HepG2 (cell line): ENCODE measurements around the gene CHCHD6. TPM values are rescaled to one million over a fixed set of nuclear protein-coding genes. Genes with fewer than 3 reads are reported as not detected.

ENCODE experiments used
- DMTF1 ChIP-seq: sonication (generic); formaldehyde crosslinking; IDR thresholded peaks from 2 replicates; pipeline ENCODE4 v1.4.0; 2020; ENCODE audit warnings: mild to moderate bottlenecking, missing genetic modification reagents
- ERF ChIP-seq: IDR thresholded peaks from 2 replicates; pipeline ENCODE4 v1.6.1; 2018; ENCODE audit warnings: missing biosample characterization, missing genetic modification reagents
- GTF3A ChIP-seq: sonication (generic); formaldehyde crosslinking; conservative IDR thresholded peaks from 2 replicates; pipeline ENCODE4 v1.4.0; 2020; ENCODE audit warnings: mild to moderate bottlenecking, missing genetic modification reagents
- HMGXB4 ChIP-seq, 2 experiments: sonication (generic) in 1 of 2; formaldehyde crosslinking in 1 of 2; IDR thresholded peaks; 2 replicates each; pipeline versions ENCODE4 v1.4.0 to v1.6.1; 2018 to 2020; ENCODE audit warnings: missing genetic modification reagents in 2 of 2, borderline replicate concordance in 1 of 2, low read depth in 1 of 2, mild to moderate bottlenecking in 1 of 2, missing biosample characterization in 1 of 2
- KDM1A ChIP-seq: IDR thresholded peaks from 2 replicates; pipeline ENCODE4 v1.6.1; 2016; ENCODE audit warnings: missing compliant biosample characterization
- NFIB ChIP-seq: sonication (generic); formaldehyde crosslinking; IDR thresholded peaks from 2 replicates; pipeline ENCODE4 v1.9.0; 2021; ENCODE audit warnings: missing genetic modification reagents, mild to moderate bottlenecking, borderline replicate concordance
- SAP130 ChIP-seq: IDR thresholded peaks from 2 replicates; pipeline ENCODE4 v1.6.1; 2016; ENCODE audit warnings: low read depth
- SATB2 ChIP-seq: sonication (generic); formaldehyde crosslinking; IDR thresholded peaks from 2 replicates; pipeline ENCODE4 v1.5.0; 2020; ENCODE audit warnings: missing genetic modification reagents
- TBX2 ChIP-seq: sonication (generic); formaldehyde crosslinking; IDR thresholded peaks from 2 replicates; pipeline ENCODE4 v1.5.0; 2020; ENCODE audit warnings: missing genetic modification reagents, mild to moderate bottlenecking, borderline replicate concordance
- TBX3 ChIP-seq: fragments of 450-650 bp; IDR thresholded peaks from 2 replicates; pipeline ENCODE4 v1.6.1; 2017; ENCODE audit warnings: antibody characterized with exemption, mild to moderate bottlenecking, inconsistent platforms, borderline replicate concordance
- ZBTB7B ChIP-seq: sonication (generic); formaldehyde crosslinking; IDR thresholded peaks from 2 replicates; pipeline ENCODE4 v1.4.0; 2020; ENCODE audit warnings: missing genetic modification reagents
- ZNF121 ChIP-seq: sonication (generic); formaldehyde crosslinking; IDR thresholded peaks from 2 replicates; pipeline ENCODE4 v1.5.0; 2020; ENCODE audit warnings: mild to moderate bottlenecking, missing genetic modification reagents
- ZNF124 ChIP-seq: sonication (generic); formaldehyde crosslinking; IDR thresholded peaks from 2 replicates; pipeline ENCODE4 v1.4.0; 2020; ENCODE audit warnings: missing genetic modification reagents
- ZNF276 ChIP-seq: sonication (generic); formaldehyde crosslinking; IDR thresholded peaks from 2 replicates; pipeline ENCODE4 v1.4.0; 2020; ENCODE audit warnings: mild to moderate bottlenecking, low read depth, missing genetic modification reagents
- polyA plus RNA-seq, 8 experiments: library from polyadenylated mRNA; depleted of rRNA in 3 of 8; stranded (reverse) in 7 of 8; unstranded in 1 of 8; fragments of >200 nt; fragmentation: Illumina TruSeq in 4 of 8; extraction: Trizol in 4 of 8; gene quantifications; 2 replicates each; pipeline versions ENCODE4 v1.2.1 to v1.2.3, GENCODE V29; 2011 to 2016; ENCODE audit warnings: low read depth in 4 of 8, missing spikeins in 1 of 8, mixed read lengths in 1 of 8; ENCODE audit not compliant: insufficient read depth in 1 of 8
- total RNA-seq, 5 experiments: library from RNA; depleted of rRNA; stranded (reverse); fragments of >200 nt; fragmentation: Illumina TruSeq; extraction: Trizol; gene quantifications; 2 replicates each; pipeline ENCODE4 v1.2.3, GENCODE V29; 2016; ENCODE audit warnings: low read depth in 1 of 5
- TF ChIP-seq, protein P1 (sequence below): sonication (generic); formaldehyde crosslinking; IDR thresholded peaks from 2 replicates; pipeline ENCODE4 v1.4.0; 2020; ENCODE audit warnings: missing genetic modification reagents
- TF ChIP-seq, protein P2 (sequence below): sonication (generic); formaldehyde crosslinking; IDR thresholded peaks from 2 replicates; pipeline ENCODE4 v1.5.1; 2020; ENCODE audit warnings: mild to moderate bottlenecking, missing genetic modification reagents, moderate library complexity

CHCHD6 gene
- total and polyA plus RNA-seq, 2 of the 13 experiments (the other 11 are each of a cell fraction or from before 2014, with no cell fraction given) = 20.3 to 20.8 TPM

- 0 out of 2 replicates have a peak, but pooled peaks have one; percentile 48 for TF ChIP-seq ZNF276 (CRISPR knock-in tag)
- TF ChIP-seq, protein P1, sequence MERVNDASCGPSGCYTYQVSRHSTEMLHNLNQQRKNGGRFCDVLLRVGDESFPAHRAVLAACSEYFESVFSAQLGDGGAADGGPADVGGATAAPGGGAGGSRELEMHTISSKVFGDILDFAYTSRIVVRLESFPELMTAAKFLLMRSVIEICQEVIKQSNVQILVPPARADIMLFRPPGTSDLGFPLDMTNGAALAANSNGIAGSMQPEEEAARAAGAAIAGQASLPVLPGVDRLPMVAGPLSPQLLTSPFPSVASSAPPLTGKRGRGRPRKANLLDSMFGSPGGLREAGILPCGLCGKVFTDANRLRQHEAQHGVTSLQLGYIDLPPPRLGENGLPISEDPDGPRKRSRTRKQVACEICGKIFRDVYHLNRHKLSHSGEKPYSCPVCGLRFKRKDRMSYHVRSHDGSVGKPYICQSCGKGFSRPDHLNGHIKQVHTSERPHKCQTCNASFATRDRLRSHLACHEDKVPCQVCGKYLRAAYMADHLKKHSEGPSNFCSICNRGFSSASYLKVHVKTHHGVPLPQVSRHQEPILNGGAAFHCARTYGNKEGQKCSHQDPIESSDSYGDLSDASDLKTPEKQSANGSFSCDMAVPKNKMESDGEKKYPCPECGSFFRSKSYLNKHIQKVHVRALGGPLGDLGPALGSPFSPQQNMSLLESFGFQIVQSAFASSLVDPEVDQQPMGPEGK (CRISPR knock-in tag) = peak; percentile 56; the same call in 1 of the 2 replicates
- no peak for TF ChIP-seq SAP130
- no peak for TF ChIP-seq KDM1A (CRISPR knock-in tag)
- TF ChIP-seq, protein P2, sequence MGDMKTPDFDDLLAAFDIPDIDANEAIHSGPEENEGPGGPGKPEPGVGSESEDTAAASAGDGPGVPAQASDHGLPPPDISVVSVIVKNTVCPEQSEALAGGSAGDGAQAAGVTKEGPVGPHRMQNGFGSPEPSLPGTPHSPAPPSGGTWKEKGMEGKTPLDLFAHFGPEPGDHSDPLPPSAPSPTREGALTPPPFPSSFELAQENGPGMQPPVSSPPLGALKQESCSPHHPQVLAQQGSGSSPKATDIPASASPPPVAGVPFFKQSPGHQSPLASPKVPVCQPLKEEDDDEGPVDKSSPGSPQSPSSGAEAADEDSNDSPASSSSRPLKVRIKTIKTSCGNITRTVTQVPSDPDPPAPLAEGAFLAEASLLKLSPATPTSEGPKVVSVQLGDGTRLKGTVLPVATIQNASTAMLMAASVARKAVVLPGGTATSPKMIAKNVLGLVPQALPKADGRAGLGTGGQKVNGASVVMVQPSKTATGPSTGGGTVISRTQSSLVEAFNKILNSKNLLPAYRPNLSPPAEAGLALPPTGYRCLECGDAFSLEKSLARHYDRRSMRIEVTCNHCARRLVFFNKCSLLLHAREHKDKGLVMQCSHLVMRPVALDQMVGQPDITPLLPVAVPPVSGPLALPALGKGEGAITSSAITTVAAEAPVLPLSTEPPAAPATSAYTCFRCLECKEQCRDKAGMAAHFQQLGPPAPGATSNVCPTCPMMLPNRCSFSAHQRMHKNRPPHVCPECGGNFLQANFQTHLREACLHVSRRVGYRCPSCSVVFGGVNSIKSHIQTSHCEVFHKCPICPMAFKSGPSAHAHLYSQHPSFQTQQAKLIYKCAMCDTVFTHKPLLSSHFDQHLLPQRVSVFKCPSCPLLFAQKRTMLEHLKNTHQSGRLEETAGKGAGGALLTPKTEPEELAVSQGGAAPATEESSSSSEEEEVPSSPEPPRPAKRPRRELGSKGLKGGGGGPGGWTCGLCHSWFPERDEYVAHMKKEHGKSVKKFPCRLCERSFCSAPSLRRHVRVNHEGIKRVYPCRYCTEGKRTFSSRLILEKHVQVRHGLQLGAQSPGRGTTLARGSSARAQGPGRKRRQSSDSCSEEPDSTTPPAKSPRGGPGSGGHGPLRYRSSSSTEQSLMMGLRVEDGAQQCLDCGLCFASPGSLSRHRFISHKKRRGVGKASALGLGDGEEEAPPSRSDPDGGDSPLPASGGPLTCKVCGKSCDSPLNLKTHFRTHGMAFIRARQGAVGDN = peak; percentile 56
- TF ChIP-seq TBX3 = no peak
- TF ChIP-seq SATB2 = no peak
- no peak for TF ChIP-seq ZNF124 (CRISPR knock-in tag)
- TF ChIP-seq NFIB (CRISPR knock-in tag) = no peak
- no peak for TF ChIP-seq GTF3A
- peak; percentile 48 to 63; a peak in 2 of 4 replicates for TF ChIP-seq HMGXB4 (CRISPR knock-in tag; IDR thresholded peaks at IDR 0.05; ENCODE audit: borderline replicate concordance in 1 of 2, low read depth in 1 of 2)
- TF ChIP-seq TBX2 (CRISPR knock-in tag) = no peak
- TF ChIP-seq ERF (CRISPR knock-in tag) = peak; percentile 46; the same call in 1 of the 2 replicates
- 0 out of 2 replicates have a peak, but pooled peaks have one; percentile 35 for TF ChIP-seq ZBTB7B (CRISPR knock-in tag)
- TF ChIP-seq ZNF121 = no peak
- TF ChIP-seq DMTF1 (CRISPR knock-in tag) = no peak
Observed at GRCh38 chr3:126752303-126753190, 48.5 kb downstream of the CHCHD6 start (continued).
